Stromal cell of bone marrow (primary cell): Measurements from ENCODE around the gene UNC5A.

Source experiments
- DNase-seq: peaks from one replicate; pipeline ENCODE4 v3.0.0-alpha.2; 2012; ENCODE audit warnings: low read depth

The UNC5A gene

DNA sequence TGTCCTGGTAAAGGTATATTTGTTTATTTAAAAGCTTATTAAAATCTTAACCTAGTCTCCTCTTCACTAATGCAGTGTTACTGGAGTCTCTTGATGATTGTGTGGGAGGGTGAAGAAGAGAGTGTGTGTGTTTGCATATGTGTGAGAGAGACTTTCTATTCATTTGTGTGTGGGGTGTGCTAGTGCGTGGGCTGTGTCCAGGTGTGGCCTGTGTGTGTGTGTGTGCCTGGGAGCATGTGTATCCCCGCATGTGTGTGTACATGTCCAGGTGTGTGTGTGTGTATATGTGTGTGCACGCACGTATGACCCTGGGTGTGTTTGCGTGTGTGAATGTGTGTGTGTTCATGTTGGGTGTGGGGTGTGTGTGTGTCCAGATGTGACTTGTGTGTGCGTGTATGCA lies 10.3 kb upstream of the UNC5A start:
- no peak for DNase-seq

GRCh38 chr5:176802116-176802784 lies 8.1 kb upstream of the UNC5A start:
- DNase-seq: no peak

- DNase-seq: no peak
Observed at GRCh38 chr5:176803068-176803942, 7.1 kb upstream of the UNC5A start.

DNA sequence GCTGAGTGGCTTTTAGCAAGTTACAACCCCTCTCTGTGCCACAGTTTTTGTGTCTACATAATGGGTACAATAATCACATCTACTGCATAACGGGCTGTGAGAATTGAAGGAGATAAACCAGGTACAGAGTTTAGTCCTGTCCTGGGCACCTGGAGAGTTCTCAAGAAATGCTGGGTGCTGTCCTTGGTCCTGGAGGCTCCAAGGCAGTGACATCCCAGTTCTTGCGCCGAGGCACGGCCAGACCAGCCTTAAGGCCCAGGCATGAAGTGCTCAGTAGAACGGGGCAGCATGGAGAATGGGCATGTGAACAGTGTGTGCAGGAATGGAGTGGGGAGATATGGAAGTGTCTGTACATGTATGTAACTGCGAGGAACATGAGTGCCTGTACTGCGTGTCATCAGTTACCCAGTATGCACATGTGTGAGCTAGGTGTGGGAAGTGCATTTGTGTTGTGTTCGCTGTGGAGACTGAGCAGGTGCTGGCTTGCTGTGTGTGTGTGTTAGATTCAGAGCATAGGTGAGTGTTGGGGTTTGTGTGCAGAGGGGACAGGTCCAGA lies 6.3 kb upstream of the UNC5A start:
- no peak for DNase-seq

- no peak for DNase-seq
Observed at GRCh38 chr5:176806137-176806536, 4.2 kb upstream of the UNC5A start.

DNA sequence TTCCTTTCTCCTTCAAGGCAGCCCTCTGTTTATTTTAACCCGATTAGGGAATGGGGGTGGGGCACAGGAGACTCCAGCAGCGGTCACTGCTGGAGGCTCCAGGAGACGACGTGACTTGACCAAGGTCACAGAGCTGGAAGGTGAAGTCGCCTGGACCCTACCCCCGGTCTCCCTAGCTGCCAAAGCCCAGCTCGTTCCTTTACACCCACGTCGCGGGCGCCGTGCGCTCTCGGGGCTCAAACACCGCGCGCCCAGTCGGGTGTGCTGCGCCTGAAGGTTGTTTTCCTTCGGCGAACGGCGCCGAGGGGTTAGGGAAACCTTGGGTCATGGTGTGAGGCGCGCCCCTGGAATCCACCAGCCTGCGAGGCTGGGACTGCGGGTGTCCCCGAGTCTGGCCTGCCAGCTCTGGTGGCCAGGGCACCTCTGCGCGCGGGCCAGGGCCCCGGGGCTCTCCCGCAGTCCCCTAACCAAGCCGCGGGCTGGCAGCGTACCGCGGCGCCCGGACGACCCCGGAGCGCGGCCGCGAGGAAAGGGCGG lies 747 bp upstream of the UNC5A start:
- DNase-seq: no peak

GRCh38 chr5:176810687-176811501 lies 535 bp downstream of the UNC5A start:
- no peak for DNase-seq

GRCh38 chr5:176812269-176813259 lies 2.2 kb downstream of the UNC5A start:
- DNase-seq: no peak

- no peak for DNase-seq
Observed at GRCh38 chr5:176813587-176814312, 3.4 kb downstream of the UNC5A start.

DNA sequence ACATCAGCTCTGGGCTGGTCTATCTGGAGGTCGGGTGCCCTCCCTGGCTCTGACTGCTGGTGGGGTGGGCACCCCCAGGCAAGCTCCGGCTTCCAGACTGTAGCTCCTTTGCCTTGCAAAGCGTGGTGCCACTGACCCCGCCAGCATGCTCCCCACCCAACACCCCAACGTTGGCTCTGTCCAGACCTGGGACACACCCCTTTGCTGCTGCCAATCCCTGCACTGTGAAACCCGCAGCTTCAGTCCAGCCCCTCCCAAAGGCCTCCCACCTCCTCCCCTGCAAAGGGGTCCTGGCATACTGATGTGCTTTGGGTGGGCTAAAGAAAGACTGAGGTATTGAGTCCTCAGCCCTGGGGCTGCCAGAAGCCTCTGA lies 3.9 kb downstream of the UNC5A start:
- DNase-seq: no peak

- DNase-seq: no peak
Observed at GRCh38 chr5:176814836-176815438, 4.6 kb downstream of the UNC5A start.

- DNase-seq: no peak
Observed at GRCh38 chr5:176816043-176816745, 5.8 kb downstream of the UNC5A start.

DNA sequence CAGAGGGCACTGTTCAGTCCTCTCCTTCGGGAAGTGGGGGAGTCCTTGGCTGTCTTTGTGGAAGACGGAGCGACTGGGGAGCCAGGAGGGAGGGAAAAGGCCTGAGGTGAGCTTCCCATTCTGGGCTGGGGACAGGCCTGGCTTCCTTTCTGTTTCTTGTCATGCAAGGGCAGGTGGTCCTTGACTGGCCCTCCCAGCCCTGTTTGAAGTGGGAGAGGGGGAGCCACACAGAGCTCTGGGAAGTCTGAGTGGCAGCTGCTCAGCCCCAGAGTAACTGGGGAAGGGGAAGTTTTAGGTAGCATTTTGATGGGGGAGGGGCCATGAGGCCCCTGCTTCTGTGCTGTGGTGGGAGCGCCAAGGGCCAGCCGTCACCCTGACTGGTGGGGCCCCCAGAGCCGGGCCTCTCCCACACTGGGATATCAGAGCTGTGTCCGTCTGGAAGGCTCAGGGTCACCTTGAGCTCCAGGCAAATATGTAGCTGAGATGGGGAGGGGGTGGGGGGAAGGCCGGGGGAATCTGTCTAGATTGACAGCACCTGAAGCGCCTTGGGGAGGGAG lies 6.5 kb downstream of the UNC5A start:
- no peak for DNase-seq

GRCh38 chr5:176817369-176817840 lies 7.0 kb downstream of the UNC5A start:
- DNase-seq: no peak

DNA sequence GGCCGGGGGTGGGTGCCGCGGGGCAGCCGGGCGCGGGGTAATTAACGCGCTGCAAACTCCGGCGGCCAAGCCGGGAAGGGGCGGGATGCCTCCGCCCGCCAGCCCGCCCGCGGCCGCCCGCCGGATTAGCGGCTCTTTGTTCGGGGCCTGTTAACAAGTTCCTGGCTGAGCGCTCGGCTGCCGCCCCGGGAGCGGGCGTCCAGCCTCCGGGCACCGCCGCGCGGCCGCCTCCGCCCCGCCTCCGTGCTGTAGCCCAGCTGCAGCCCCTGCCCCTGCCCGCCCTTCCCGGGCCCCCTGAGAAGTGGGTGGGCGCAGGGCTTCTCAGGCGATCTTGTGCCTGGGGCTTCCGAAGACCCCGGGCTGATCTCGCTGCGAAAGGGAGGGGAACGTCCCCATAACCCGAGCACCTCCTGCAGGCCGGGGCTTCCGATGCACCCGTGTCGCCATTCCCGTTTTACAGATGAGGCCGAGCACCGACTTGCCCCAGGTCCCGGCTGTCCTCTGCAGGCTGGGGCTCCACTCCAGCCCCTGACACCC lies 7.5 kb downstream of the UNC5A start:
- DNase-seq: no peak

GRCh38 chr5:176818391-176819098 lies 8.2 kb downstream of the UNC5A start:
- DNase-seq: no peak

DNA sequence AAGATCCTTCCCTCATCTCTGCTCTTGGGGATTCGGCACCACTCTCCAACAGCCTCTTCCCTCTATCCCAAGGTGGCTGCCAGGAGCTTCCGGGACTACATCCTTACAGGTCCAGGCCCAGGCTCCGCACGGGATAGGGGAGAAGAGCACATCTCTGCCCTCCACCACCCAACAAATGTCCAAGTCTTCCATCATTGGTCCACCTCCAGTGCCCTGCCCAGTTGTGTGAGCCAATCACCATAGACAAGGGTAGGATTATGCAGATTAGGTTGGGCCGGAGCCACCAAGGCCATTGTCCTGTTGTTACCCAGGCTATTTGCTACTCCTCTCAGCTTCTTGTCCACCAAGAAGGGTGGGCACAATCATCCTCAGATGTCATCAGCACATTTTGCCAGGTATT lies 9.1 kb downstream of the UNC5A start:
- no peak for DNase-seq

DNA sequence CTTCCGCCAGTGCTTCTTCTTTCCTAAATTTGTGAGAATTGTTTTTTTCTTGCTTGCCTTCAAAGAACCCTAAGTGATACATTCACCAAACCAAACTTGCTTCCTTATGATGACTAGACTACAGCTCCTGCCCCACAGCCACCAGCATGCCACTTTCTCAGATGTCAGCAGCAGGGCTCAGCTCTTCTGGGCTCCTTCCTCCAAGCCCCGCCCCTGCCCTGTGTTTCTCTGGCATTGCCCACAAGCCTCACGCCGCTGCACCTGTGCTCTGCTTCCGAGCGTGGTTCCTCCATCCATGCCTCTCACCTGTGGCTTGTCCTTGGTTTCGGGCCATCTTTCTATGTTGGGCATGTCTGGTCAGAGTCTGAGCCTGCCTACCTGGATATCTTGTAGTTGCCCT lies 10.6 kb downstream of the UNC5A start:
- no peak for DNase-seq
